Adrenal gland (tissue), 5 donors: ENCODE data around the gene SLC5A6.

ENCODE experiments used
- POLR2A ChIP-seq, 2 donors: fragments of 450-650 bp; IDR thresholded peaks; one replicate each; pipeline ENCODE4 v1.6.1; 2017; ENCODE audit warnings: antibody characterized with exemption in 2 of 2, mild to moderate bottlenecking in 2 of 2, moderate library complexity in 1 of 2
- TF ChIP-seq, protein P1 (sequence below), 6 experiments: fragments of 450-650 bp in 4 of 6; fragments of 200-600 bp in 2 of 6; sonication (generic) in 1 of 6; IDR thresholded peaks; 1 replicate in 5 of 6; 2 replicates in 1 of 6; pipeline versions ENCODE4 v1.5.1 to v1.8.0; 2016 to 2021; ENCODE audit warnings: antibody characterized with exemption in 6 of 6, mild to moderate bottlenecking in 2 of 6, moderate library complexity in 1 of 6
- donor health status: DM: no; HTN: no; CAD: no.

DNA sequence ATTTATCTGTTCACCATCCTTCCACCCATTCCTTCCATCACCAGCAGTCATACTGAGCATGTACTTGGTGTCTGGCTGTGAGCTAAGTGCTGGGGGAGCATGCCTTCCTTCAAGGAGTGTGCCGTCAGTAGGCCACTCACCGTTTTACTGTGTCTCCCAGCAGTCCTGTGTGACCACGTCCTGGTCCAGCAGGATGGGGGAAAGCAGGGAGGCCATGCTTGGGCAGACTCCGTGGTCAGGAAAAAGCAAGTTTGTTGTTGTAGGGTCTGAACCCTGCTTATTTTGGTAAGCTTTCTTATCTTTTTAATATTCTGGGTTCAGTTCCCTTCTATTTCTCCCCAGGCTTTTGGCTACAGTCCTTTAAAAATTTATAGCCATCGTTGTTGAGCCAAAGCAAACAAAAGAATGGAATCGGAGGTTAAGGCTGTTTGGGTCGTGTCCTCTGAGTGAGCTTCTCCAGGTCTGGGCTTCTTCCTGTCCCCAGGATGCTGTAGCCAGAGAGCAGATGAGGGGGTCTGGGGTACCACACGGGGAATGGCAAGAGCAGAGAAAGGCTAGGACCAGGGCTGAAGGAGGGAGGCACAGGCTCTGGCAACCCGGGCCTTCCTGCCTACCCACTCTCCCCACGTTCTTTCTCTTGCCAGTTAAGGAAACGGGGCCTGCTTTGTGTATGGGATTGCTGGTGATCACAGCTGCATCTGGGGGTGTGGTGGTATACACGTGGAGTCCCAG, 37.3 kb upstream of the SLC5A6 start:
- no peak for TF ChIP-seq POLR2A (IDR thresholded peaks at IDR 0.05)
- TF ChIP-seq, protein P1, sequence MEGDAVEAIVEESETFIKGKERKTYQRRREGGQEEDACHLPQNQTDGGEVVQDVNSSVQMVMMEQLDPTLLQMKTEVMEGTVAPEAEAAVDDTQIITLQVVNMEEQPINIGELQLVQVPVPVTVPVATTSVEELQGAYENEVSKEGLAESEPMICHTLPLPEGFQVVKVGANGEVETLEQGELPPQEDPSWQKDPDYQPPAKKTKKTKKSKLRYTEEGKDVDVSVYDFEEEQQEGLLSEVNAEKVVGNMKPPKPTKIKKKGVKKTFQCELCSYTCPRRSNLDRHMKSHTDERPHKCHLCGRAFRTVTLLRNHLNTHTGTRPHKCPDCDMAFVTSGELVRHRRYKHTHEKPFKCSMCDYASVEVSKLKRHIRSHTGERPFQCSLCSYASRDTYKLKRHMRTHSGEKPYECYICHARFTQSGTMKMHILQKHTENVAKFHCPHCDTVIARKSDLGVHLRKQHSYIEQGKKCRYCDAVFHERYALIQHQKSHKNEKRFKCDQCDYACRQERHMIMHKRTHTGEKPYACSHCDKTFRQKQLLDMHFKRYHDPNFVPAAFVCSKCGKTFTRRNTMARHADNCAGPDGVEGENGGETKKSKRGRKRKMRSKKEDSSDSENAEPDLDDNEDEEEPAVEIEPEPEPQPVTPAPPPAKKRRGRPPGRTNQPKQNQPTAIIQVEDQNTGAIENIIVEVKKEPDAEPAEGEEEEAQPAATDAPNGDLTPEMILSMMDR (IDR thresholded peaks at IDR 0.05) = no peak
